ENCODE results near the gene MKI67.
A peak's percentile ranks its signal among the peaks of the same experiment; 100 is the strongest.

The MKI67 gene

GRCh38 chr10:128051548-128051947 is 74.7 kb downstream of the MKI67 start:
- no peak for DNase-seq (ENCODE audit: low read depth)
- peak overlapping the region; percentile 29 for H3K4me3 ChIP-seq (ENCODE audit: low read depth, low read length)
- no peak for TF ChIP-seq MYC (IDR thresholded peaks at IDR 0.05; ENCODE audit: low read depth, low read length)
- TF ChIP-seq POLR2A (IDR thresholded peaks at IDR 0.05; ENCODE audit: extremely low read depth, insufficient read length) = no peak
- TF ChIP-seq, protein P1, sequence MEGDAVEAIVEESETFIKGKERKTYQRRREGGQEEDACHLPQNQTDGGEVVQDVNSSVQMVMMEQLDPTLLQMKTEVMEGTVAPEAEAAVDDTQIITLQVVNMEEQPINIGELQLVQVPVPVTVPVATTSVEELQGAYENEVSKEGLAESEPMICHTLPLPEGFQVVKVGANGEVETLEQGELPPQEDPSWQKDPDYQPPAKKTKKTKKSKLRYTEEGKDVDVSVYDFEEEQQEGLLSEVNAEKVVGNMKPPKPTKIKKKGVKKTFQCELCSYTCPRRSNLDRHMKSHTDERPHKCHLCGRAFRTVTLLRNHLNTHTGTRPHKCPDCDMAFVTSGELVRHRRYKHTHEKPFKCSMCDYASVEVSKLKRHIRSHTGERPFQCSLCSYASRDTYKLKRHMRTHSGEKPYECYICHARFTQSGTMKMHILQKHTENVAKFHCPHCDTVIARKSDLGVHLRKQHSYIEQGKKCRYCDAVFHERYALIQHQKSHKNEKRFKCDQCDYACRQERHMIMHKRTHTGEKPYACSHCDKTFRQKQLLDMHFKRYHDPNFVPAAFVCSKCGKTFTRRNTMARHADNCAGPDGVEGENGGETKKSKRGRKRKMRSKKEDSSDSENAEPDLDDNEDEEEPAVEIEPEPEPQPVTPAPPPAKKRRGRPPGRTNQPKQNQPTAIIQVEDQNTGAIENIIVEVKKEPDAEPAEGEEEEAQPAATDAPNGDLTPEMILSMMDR (IDR thresholded peaks at IDR 0.05; ENCODE audit: low read depth, low read length) = peak; percentile 7
- TF ChIP-seq MAX (IDR thresholded peaks at IDR 0.05; ENCODE audit: low read depth, low read length) = no peak

DNA sequence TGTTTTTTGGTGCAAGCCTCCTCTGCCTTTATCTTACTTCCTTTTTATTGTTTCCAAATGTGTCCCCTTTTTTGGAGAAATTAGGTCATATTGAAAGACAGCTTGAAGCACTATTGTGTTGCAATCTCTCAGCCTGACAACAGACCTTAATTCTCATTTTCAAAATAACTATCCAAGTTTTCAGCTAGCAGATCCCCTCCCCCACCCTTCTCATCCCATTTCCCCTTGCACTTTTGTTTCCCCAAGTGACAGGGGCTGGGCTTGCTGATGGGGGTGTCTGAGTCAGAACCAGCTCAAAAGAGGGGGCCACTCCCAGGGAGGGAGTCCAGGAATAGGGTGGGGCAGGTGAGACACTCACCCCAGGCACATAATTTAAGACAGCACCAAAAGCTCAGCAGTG is 75.3 kb downstream of the MKI67 start:
- DNase-seq (ENCODE audit: low read depth) = peak; percentile 81
- TF ChIP-seq, protein P1 (IDR thresholded peaks at IDR 0.05; ENCODE audit: low read depth, low read length) = no peak
- TF ChIP-seq MYC (IDR thresholded peaks at IDR 0.05; ENCODE audit: low read depth, low read length) = 0 out of 2 replicates have a peak, but pooled peaks have one; percentile 23
- TF ChIP-seq POLR2A (IDR thresholded peaks at IDR 0.05; ENCODE audit: extremely low read depth, insufficient read length) = no peak
- peak; percentile 16; the same call in 1 of the 2 replicates for TF ChIP-seq MAX (IDR thresholded peaks at IDR 0.05; ENCODE audit: low read depth, low read length)
- peak overlapping the region; percentile 29 for H3K4me3 ChIP-seq (ENCODE audit: low read depth, low read length)

DNA sequence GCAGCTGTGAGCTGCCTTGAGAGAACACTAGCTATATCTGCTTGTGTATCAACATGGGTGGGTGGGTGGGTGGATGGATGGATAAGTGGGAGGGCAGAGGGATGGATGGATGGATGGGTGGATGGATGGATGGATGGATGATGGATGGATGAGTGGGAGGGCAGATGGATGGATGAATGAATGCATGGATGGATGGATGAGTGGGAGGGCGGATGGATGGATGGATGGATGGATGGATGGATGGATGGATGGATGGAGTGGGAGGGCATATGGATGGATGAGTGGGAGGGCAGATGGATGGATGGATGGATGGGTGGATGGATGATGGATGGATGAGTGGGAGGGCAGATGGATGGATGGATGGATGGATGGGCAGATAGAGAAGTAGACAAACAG is 76.1 kb downstream of the MKI67 start:
- TF ChIP-seq, protein P1 (IDR thresholded peaks at IDR 0.05; ENCODE audit: low read depth, low read length) = no peak
- TF ChIP-seq POLR2A (IDR thresholded peaks at IDR 0.05; ENCODE audit: extremely low read depth, insufficient read length) (no peak), MAX (IDR thresholded peaks at IDR 0.05; ENCODE audit: low read depth, low read length) (no peak), MYC (IDR thresholded peaks at IDR 0.05; ENCODE audit: low read depth, low read length) (no peak)
- H3K4me3 ChIP-seq (ENCODE audit: low read depth, low read length) = peak overlapping the region; percentile 94
- no peak for DNase-seq (ENCODE audit: low read depth)

- peak overlapping the region; percentile 94 for H3K4me3 ChIP-seq (ENCODE audit: low read depth, low read length)
- DNase-seq (ENCODE audit: low read depth) = peak; percentile 63
- TF ChIP-seq, protein P1 (IDR thresholded peaks at IDR 0.05; ENCODE audit: low read depth, low read length) = no peak
- TF ChIP-seq MYC (IDR thresholded peaks at IDR 0.05; ENCODE audit: low read depth, low read length) = 0 out of 2 replicates have a peak, but pooled peaks have one; percentile 9
Observed at GRCh38 chr10:128049226-128050120, 76.8 kb downstream of the MKI67 start.

DNA sequence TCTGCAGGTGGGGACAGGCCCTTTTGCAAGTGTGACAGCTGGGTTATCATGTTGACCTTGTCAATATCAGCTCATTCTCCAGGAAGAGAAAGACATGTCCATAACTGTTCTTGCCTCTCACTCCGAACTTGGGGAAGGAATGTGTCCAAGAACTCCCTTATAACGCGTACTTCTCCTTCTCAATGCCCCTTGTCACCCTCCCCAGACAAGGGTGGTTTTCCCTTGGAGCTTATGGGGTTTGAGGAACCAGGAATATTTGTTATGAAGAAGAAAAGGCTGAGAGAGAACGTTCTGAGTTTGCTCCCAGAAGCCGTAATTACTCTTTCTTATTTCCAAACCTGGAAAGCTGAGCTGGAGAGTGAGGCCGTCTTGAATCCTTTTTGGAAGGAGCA is 77.4 kb downstream of the MKI67 start:
- H3K4me3 ChIP-seq (ENCODE audit: low read depth, low read length) = peak overlapping the region; percentile 94
- DNase-seq (ENCODE audit: low read depth) = no peak
- TF ChIP-seq POLR2A (IDR thresholded peaks at IDR 0.05; ENCODE audit: extremely low read depth, insufficient read length) (no peak), MAX (IDR thresholded peaks at IDR 0.05; ENCODE audit: low read depth, low read length) (no peak), MYC (IDR thresholded peaks at IDR 0.05; ENCODE audit: low read depth, low read length) (no peak)
- TF ChIP-seq, protein P1 (IDR thresholded peaks at IDR 0.05; ENCODE audit: low read depth, low read length) = no peak
